HG02870 (cell line): ENCODE measurements around the gene RANGRF.

Experiments used
- ATAC-seq: cut with Tn5 transposase; IDR thresholded peaks from one replicate; pipeline ENCODE4 v1.9.1; 2021; ENCODE audit warnings: mild to moderate bottlenecking, moderate library complexity; ENCODE audit not compliant: unreplicated experiment

Gene RANGRF

GRCh38 chr17:8273884-8274444, 14.5 kb upstream of the RANGRF start:
- ATAC-seq = no peak

GRCh38 chr17:8274816-8275215, 13.7 kb upstream of the RANGRF start:
- no peak for ATAC-seq

DNA sequence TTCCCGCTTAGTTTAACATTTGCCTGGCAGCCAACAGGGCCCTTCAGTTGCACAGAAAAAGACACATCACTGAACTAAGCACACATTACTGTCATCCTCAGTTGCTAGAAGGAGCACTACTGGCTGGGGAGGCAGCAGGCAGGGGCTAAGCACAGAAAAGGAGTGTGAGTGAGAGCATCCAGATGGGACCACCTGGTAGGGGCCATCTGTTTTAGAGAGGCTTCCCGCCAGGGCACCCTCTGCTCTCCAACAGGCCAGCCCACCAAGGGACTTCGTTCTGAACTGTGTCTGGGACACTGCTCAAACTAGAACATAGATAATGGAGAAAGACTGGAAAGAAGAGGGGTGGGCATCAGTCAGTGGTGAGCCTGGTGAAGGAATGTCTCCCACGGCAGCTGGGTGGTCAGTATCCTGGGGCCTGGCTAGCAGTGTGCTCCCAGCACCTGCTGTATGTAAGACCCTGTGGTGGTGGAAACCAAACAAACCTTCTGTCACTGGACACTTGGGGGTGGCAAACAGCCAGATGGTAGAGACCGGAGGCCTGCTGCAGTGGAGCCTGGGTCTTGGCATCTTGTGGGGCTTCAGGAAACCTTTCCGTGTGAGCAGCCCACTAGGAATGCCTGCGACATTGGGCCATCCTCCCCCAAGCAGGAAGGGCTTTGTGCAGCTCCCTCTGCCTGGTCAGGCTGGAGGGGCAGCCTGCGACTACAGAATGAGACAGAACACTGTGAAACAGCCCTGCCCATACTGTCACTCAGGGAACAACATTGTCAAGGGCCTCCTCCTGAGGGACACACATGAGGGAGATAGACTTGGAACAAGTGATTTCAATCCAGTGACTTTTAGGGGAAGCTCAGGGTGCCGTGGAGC, 12.8 kb upstream of the RANGRF start:
- no peak for ATAC-seq

DNA sequence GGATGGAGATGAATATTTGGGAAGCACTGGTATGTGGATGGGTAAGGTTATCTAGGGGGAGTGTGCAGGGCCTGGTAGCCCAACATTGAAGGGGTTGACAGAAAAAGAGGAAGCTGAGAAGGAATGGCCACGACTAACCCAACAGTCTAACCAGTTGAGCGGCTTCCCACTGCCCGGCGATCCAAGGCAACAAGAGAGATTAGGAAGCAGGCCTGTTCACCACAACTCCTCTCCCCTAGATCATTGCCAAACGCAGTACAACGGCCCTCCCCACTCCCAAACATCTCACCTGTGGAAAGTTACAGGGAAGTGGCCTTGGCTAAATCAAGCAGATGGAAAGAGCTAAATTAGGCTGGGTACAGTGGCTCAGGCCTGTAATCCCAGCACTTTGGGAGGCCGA, 11.2 kb upstream of the RANGRF start:
- ATAC-seq = no peak

GRCh38 chr17:8282345-8282744, 6.1 kb upstream of the RANGRF start:
- no peak for ATAC-seq

DNA sequence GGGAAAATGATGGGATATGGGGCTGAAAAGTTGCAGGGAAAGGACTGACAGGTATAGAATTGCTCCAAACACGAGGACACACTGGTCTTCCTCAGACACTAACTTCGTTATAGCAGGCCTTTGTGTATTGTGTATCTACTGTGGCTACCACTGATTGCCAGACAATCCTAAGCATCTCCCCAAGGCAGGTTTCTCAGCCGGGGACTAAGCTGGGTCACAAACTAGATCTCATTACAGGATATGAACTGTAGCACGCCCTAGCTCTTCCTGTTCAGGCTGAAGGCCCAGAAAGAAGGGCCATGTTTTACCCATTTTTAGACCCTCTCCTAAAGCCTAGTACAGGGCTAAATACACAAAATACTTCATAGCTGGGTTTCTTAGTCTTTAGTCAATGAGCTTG, 5.1 kb upstream of the RANGRF start:
- ATAC-seq = no peak

DNA sequence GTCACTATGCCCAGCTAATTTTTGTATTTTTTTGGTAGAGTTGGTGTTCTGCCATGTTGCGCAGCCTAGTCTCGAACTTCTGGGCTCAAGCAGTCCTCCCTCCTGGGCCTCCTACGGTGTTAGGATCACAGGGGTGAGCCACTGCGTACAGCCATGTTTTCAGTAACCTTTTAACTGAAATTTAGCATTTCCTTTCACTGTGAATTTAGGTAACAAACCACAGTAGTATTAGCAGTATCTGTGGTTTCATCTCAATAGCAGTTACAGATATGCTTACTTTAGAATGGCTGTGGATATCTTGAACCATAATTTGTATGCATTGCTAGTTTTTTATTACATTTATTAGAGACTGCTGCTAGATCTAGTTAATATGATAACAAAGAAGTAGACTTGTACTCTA, 4.3 kb upstream of the RANGRF start:
- ATAC-seq = no peak

GRCh38 chr17:8285270-8286181, 2.9 kb upstream of the RANGRF start:
- no peak for ATAC-seq

DNA sequence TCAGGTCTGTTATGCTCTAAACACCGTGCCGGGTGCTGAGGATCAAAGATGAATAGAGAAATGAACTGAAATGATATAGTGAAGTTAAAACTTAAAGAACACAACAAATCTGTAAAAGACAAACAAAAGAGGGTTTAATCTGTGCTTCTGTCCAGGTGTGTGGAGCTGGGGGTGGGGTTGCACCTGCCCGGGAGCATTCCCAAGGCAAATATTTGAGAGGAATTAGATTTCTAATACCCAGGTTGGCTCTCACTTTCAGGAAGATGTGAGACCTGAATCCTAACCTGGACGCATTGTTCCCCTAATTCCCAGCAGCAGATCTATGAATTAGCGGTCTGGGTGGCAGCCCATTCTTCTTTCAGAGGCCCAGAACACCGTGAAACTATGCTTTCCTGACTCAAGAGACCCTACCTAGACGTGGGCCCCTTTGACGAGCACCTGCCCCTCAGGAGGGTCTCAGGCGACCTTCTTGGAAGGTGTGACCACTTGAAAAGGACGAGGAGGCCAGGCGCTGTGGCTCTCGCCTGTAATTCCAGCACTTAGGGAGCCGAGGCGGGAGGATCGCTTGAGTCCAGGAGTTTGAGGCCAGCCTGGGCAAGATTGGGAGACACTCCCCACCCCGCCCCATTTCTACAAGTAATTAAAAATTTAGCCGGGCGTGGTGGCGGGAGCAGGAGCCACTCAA, 677 bp upstream of the RANGRF start:
- ATAC-seq = no peak

DNA sequence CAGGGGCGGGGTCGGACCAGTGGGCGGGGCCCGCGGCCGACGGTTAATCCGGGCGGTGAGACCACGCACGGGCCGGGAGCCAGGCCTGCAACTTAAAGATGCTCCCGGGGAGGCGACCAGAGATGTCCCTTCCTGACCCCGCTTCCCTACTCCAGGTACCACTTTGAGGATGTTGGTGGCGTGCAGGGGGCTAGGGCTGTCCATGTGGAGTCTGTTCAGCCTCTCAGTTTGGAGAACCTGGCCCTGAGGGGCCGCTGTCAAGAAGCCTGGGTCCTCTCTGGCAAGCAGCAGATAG, 580 bp downstream of the RANGRF start:
- ATAC-seq = no peak

GRCh38 chr17:8290043-8290442, 1.6 kb downstream of the RANGRF start:
- ATAC-seq = no peak

GRCh38 chr17:8292639-8293395, 4.3 kb downstream of the RANGRF start:
- no peak for ATAC-seq

- no peak for ATAC-seq
Observed at GRCh38 chr17:8294361-8294760, 5.9 kb downstream of the RANGRF start.

GRCh38 chr17:8294814-8295316, 6.4 kb downstream of the RANGRF start:
- ATAC-seq = no peak

- ATAC-seq = no peak
Observed at GRCh38 chr17:8300226-8300625, 11.8 kb downstream of the RANGRF start.

- ATAC-seq = no peak
Observed at GRCh38 chr17:8300627-8301242, 12.3 kb downstream of the RANGRF start.

DNA sequence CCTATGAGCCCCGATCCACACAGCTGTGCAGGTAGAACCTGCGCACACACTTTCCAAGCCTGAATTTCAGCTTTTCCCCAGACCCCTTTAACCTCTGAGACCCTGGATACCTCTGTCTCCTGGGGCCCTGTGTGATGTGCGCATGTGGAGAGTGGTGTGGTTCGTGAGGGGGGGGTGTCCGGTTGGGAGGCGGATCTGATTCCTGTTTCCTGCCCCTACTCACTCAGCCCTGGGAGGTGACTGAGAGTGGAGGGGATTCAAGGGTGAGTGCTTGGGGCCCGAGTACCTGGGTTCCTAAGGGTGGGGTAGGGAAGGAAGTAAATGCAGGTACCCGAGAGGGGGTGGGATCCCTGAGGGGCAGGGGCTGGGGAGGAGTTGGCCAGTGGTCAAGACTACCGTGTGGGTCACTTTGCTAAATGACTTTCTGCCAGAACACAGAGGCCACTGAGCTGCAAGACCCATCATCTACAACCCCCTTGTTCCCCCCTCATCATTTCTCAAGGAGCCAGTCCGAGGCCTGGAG, 22.2 kb downstream of the RANGRF start:
- no peak for ATAC-seq

DNA sequence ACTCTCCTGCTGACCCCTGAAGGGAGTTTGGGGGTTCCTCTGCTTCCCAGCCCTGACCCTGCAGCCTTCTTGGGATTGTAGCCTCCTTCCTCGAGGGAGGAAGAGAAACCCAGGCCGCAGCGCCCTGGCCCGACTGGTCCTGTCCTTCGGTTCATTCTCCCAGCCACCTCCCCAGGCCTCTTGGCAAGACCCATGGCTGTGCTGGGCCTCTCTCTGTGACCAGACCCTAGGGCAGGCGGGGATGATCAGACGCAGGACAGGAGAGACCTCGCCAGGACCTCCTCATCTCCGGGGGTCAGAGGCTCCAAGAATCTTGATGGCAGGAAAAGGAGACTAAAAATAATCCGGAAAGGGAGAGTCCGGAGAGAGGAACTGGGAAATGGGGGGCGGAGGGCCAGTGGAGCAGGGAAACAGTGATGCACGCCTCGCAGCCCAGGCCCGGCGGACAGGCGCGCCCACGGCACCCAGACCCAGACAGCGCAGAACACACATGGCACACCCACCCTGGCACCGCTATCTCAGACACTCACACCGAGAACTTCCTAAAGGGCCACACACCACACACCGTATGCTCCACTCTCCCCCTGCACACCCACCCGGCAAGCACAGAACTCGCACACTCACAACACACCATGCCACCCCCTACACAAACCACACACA, 22.8 kb downstream of the RANGRF start:
- no peak for ATAC-seq

GRCh38 chr17:8312251-8312650, 23.8 kb downstream of the RANGRF start:
- ATAC-seq = no peak
